GM18498 (cell line): ENCODE measurements around the gene CCL15.
"Not testable (repeated sequence)": the region's sequence is repeated elsewhere in the genome, so short reads cannot be mapped to it uniquely, and the experiment has no call there.

ENCODE experiments used
- ATAC-seq: cut with Tn5 transposase; IDR thresholded peaks from one replicate; pipeline ENCODE4 v1.9.1; 2021; ENCODE audit warnings: mild to moderate bottlenecking, moderate library complexity; ENCODE audit not compliant: unreplicated experiment

The CCL15 gene, protein sequence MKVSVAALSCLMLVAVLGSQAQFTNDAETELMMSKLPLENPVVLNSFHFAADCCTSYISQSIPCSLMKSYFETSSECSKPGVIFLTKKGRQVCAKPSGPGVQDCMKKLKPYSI

DNA sequence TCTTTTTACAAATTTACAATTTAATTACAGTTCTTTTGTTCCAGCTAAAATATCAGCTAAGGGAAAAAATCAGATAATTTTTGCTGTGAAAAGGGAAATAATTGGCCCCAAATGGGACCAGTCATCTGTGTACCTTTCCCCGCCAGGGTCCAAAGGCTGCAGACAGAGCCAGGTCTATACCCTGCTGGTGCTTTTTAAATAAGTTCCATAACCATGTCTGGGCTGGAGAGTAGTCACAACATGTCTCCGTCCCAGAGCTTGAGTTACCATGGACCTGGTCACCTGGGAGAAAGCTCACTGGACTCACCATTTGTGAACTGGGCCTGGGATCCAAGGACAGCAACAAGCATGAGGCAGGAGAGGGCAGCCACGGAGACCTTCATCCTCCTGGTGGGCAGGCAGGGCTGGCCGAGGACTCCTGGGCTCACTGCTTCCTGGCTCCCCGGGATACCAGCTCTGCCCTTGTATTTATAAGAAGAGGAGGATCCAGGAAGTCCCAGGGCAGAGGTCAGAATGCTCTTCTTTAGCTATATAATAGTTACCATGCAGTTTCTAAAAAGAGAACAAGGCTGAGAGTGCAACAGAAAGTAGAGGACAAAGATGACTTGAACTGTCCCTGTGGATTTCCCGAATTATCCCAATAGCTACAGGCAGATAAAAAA is at the start of gene CCL15:
CCL15 (minus strand) TSS at position 444 of the 662 bp plus-strand sequence; CDS start at position 383, 61 bp downstream.
- no peak for ATAC-seq

DNA sequence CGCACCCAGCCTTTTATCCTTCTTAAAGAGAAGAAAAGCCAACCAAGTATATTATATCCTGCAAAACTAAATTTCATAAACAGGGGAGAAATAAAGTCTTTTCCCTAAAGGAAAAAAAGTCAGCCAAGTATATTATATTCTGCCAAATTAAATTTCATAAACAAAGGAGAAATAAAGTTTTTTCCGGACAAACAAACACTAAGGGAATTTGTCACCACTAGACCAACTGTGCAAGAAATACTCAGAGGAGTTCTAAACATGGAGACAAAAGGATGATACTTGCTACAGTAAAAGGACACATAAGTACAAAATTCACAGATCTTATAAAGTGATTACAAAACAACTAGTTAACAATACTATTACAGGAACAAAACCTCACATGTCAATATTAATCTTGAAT is 48.3 kb upstream of the CCL15 start:
- no peak for ATAC-seq

DNA sequence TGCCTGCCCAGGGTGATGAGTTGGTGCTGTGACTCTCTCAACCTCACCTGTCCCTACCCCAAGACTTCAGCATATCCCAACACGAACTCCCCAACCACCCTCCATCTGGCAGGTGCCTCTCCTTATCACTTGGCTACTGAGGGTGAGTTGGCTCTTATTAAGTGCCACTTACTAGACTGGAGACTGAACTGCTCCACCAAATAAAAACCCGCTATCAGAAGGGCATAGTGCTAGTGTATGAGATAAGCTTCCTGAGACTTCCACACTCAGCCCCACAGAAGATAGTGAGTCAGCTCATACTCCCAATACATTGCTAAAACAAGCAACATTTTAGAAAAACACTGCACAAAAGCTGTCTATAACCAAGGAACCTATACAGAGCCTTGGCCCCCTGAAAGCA is 46.7 kb upstream of the CCL15 start:
- ATAC-seq: no peak

DNA sequence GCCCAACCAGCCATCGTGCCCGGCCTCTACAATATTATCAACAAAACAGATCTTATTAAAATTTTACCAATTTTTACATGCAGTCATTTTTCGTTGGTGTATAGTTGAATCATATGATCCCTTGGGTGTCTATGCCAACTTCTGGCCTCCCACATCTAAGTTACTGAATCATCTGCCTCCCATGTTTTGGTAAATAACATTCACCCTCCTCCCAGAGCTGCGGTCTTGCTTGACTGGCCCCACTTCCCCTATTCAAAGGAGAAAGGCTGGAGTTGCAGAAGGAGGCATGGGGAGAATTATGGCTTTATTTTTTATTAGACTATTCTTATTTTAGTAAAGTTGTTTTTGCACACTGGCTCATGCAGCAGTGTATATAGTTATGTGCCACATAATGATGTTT is 34.9 kb upstream of the CCL15 start:
- ATAC-seq: no peak

DNA sequence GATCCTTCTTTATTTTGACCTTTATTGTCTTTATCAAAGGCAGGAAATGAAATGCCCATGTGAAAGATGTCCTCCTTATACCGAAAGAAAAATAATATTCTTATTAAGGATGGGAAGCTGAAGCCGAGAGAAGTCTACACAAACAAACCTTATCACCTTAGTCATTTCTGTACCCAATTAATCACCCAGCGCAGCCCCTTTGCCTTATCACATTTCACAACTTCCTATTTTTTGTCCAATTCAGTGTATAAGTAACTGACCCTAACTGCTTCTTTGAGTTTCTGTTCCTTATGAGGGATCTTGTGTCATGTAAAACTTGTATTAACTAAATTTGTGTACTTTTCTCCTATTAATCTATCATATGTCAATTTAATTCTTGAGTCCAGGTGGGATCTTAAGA is 32.8 kb upstream of the CCL15 start:
- no peak for ATAC-seq

DNA sequence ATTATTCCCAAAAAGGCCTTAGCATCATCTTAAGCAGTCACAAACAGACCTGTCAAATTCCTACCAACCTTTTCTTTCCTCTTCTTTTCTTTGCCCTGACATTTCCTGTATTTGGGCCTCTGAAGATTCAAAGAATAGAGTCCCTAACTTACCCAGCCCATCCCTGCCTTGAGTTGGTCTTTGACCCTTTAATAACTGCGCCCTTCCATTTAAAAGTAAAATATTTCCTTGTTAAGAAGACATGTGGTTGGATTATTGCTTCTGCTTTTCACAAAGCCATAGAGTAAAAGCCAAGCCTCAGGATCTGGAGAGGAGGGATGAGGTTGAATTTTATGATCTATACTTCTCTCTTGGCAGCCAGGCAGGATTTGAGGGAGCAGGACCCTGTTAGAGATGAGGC is 29.6 kb upstream of the CCL15 start:
- ATAC-seq: no peak

DNA sequence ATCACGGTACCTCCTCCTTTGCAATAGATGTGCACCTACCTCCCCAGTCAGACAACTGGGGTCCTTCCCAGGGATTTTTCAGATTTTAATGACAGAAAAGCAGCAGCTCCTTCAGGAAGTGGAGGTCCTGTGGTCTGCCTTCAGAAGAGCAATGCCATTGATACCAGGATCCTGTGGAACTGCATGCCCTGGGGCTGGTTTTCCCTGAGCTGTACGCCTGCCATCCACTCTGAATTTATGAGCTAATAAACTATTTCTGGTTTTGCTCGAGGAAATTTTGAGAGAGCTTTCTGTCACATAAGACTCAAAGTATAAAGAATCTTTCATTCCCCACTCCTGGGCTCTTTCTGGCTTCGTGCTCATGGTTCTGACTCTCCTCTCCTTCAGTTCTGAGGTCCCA is 26.4 kb upstream of the CCL15 start:
- ATAC-seq: no peak

DNA sequence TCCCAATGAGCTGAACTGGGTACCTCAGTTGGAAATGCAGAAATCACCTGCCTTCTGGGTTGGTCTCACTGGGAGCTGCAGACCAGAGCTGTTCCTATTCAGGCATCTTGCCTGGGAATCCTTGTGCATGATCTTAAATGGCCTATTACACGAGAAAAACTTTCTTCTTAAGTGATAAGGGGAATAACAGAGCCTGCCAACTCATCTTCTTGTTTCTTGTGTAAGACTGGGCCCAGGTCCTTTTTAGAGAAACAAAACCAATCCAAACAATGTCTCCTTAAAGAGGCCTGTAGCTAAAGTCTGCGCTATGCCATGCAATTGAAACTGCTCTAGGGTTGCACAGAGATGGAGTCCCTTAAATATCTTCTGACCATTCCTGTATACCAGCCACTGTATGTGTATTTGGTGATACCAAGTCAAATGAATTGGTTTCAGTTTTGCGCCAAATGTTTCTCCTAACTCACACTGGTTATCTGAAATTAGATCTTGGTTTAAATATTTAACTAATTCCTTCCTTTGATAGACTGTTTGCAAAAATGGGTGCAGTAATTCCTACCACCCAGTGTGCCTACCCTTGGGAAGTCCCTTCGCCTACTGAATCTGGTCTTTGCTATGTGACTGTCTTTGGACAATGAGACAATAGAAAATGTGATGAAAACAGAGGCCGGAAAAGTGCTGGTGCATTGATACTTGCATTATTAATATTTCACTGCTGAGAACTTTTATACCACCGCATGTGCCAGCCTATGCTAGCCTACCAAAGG is 22.9 kb upstream of the CCL15 start:
- ATAC-seq: no peak

DNA sequence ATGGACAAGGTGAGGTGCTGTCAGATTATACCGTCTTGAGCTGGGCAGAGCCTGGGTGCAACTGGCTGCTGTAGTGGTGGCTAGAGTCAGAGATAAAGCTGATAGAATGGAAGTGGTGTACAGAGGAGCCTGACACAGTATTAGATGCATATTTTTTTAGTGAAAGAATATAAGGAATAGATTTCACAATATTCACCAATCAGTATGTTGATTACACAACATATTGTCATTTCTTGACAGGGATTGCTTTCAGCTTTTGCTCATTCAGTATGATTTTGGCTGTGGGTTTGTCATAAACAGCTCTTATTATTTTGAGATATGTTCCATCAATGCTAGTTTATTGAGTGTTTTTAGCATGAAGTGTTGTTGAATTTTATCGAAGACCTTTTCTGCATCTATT is 18.1 kb upstream of the CCL15 start:
- ATAC-seq: no peak

DNA sequence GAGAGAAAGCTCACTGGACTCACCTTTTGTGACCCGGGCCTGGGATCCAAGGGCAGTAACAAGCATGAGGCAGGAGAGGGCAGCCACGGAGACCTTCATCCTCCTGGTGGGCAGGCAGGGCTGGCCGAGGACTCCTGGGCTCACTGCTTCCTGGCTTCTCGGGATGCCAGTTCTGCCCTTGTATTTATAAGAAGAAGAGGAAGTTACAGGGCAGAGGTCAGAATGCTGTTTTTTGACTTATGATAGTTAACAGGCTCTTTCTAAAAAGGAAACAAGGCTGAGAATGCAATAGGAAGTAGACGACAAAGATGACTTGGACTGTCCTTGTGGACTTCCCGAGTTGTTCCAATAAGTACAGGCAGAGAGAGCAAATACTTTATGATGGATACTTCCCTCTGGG is 16.4 kb upstream of the CCL15 start, which contains the start of gene CCL23:
CCL23 (minus strand) TSS at position 174 of the 400 bp plus-strand sequence; CDS start at position 99, 75 bp downstream.
- no peak for ATAC-seq

DNA sequence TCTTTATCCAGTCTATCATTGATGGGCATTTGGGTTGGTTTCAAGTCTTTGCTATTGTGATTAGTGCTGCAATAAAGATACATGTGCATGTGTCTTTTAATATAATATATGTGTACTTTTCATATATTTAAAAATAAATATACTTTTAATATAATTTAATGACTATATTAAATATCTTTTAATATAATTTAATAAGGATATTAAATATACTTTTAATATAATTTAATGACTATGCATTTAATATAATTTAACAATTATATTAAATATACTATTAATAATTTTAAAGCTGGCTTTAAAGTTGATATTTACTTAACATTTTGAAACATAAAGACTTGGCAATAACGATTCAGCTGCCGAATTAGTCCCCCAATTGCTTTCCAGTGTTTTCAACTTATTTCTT is 15.2 kb upstream of the CCL15 start:
- ATAC-seq: no peak

DNA sequence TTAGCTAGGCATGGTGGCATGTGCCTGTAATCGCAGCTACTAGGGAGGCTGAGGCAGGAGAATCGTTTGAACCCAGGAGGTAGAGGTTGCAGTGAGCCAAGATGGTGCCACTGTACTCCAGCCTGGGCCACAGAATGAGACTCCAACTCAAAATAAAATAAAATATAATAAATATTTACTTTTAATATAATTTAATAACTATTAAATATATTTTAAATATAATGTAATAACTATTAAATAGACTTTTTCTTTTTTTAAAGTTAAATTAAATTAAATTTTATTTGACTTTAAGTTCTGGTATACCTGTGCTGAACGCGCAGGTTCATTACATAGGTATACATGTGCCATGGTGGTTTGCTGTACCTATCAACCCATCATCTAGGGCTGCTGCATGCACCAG is 14.5 kb upstream of the CCL15 start:
- ATAC-seq: not testable (repeated sequence)

DNA sequence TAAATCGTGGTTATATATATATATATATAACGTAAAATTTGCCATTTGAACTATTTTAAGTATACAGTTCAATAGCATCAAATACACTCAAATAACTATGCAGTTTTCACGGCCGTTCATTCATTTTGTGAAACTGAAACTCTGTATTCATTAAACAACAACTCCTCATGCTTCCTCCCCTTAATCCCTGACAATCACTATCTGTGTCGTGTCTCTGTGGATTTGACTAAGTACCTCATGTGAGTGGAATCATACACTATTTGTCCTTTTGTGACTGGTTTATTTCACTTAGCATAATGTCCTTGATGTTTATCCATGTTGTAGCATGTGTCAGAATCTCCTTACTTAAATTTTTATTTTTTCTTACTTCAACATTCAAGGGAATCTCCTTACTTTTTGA is 13.6 kb upstream of the CCL15 start:
- ATAC-seq: no peak

DNA sequence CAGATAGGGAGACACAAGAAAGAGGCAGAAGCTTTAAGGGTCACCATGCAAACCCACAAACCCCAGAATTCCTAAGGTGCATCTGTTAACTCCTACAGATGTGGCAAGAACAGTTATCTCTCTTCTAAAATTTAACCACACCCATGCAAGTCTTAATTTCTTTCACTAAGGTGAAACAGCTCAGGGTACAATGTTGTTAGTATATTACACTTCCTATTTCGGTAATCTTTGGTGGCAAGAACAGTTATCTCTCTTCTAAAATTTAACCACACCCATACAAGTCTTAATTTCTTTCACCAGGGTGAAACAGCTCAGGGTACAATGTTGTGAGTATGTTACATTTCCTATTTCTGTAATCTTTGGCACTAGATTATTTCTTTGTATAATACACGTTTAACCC is 9.8 kb upstream of the CCL15 start:
- ATAC-seq: no peak

DNA sequence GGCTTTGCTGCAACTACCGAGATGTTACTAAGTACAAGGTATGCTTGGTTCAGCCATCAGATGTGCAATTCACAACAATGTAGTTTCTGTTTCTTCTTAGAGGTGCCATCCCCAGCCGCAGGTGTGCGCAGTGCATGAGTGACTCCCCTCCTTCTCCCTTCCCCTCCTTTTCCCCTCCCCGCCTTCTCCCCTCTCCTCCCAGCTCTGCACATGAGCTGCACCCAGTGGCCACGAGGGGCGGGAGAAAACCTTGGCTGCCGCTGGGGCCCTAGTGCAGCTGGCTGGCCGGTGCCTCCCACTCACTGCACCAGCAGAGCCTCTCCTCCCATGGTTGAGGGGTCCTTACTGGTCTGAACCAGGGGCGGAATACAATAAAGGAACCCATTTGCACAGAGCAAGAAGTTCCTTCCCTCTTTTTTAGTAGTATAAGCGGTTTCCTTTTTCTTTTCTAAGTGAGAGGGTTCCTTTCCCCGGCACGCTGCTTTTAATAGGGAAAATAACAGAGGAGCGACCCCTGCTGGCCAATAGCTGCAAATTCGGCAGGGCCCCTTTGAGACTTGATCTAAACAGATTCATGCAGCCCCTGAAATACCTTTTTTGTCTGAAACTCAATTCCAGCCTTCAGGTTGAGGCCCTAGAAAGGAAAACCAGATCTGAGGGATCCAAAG is 7.8 kb upstream of the CCL15 start:
- ATAC-seq: no peak

DNA sequence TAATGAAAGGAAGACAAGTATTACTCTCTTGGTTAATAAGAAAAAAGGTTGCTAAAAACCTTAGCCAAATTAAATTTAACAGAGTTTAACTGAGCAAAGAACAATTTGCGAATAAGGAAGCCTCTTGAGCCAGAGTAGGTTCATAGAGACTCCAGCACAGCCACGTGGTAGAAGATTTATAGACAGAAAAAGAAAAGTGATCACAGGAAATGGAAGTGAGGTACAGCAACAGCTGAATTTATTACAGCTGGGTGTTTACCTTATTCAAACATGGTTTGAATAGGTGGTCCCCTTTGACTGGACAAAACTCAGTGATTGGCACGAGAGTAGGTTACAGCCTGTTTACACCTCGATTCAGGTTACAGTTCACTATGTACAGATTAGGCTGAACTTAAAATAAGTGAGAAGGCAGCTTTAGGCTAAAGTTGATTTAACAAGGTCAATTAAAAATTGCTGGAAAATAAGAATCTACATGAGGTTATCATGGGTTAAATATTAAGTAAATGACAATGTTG is 3.3 kb upstream of the CCL15 start:
- ATAC-seq: no peak

DNA sequence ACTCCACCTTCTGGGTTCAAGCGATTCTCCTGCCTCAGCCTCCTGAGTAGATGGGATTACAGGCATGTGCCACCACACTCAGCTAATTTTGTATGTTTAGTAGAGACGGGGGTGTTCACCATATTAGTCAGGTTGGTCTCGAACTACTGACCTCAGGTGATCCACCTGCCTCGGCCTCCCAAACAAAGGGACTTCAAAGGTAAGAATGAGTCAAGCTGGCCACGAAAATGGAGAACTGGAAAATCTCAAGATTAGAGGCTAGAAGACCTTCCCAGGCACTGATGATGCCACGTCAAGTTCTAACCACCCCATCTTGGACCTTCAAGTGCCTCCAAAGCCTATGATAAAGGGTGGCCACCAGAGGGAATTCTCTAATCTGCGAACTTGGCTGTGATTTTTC is 1.3 kb upstream of the CCL15 start:
- ATAC-seq: no peak

DNA sequence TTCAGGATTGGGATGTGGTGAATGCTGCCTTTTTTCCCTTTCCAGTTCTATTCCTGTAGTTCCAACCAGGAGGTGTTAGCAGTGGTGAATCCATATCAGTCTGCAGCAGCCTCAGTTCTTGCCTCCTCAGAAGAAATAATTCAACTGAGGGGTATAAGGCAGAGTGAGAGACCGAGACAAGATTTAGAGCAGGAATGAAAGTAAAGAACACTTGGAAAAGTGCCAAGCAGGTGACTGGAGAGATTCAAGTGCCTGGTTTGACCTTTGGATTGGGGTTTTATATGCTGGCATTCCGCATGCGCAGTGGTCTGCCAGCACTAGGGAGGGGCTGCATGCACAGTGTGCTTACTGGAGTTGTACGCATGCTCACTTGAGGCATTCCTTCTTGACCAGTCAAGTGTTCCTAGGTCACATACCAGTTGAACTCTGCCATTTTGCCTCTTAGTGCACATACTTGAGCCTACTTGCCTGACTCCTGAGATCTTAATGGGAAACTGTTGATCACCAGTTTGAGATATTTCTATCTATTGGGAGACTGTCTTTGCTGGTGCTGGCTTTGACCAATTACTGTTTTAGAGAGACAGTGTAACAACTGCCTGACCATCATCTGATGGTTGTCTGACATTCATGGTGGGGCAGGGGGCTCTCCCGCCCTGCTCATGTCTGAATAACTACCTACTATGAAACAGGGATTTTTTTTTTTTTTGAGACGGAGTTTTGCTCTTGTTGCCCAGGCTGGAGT is 680 bp upstream of the CCL15 start:
- no peak for ATAC-seq

DNA sequence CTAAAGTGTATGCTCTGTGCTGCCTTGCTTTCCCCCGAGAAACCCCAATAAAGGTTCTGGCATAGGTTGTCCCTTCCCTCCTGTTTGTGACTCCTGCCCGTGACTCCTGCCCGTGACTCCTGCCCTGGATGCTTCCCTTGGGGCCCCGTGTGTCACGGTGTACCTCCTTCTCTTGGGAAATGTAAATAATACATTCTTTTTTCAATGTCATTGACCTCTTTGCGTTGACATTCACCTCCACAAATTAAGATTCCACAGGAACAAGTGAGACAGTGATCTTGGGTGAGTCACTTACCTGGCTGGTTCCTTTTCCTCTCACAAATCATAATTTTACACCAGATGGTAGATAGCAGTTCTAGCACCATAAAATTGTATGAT is 632 bp downstream of the CCL15 start:
- no peak for ATAC-seq

DNA sequence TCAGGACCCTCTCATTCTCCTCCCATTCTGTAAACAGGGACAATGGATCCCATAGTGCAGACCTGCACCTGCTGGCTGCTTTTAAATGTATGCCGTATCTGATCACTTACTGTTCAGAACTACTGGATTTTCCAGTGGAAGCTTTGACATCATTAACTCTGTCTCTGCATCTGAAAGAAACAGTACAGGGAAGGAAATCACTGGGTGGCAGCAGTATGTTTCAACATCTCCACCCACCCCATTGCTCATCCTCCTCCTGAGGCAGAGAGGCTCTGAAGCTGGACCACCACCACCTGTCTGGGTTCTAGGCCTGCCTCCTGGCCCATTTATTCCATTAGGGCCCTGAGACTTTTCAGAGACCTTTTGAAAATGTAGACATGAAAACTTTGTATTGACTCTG is 2.6 kb downstream of the CCL15 start:
- no peak for ATAC-seq

DNA sequence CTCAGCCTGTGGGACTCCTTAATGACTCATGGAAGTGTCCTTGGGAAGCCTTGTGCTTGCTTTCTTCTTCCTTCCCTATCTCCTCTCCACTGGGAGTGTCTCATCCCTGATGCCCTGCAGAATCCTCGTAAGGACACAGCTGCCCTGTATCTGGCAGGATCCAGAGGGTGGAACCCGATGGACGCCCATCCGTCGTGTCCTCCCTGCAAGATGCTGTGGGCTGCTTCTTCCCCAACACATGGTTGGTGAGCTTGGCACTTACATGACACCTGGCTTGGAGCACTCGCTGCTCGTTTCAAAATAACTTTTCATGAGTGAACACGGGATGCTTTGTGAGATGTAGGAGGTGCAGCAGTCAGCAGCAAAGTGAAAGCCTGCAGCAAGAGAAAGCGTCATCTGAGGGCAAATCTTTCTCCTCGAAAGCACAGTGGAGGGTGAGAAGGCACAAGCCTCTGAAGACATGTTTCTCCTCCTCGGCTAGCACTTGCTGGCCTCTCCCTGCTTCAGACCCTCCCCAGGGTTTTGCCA is 3.3 kb downstream of the CCL15 start:
- no peak for ATAC-seq
